Fibroblast of skin of left quadriceps (primary cell): ENCODE measurements around the gene SLC10A4.
"Not testable (repeated sequence)": the region's sequence is repeated elsewhere in the genome, so short reads cannot be mapped to it uniquely, and the experiment has no call there.

Experiments
- DNase-seq, 2 experiments: peaks; one replicate each; pipeline ENCODE4 v3.0.0-alpha.2; 2013; ENCODE audit warnings: low read depth in 2 of 2

Gene SLC10A4, protein sequence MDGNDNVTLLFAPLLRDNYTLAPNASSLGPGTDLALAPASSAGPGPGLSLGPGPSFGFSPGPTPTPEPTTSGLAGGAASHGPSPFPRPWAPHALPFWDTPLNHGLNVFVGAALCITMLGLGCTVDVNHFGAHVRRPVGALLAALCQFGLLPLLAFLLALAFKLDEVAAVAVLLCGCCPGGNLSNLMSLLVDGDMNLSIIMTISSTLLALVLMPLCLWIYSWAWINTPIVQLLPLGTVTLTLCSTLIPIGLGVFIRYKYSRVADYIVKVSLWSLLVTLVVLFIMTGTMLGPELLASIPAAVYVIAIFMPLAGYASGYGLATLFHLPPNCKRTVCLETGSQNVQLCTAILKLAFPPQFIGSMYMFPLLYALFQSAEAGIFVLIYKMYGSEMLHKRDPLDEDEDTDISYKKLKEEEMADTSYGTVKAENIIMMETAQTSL

DNA sequence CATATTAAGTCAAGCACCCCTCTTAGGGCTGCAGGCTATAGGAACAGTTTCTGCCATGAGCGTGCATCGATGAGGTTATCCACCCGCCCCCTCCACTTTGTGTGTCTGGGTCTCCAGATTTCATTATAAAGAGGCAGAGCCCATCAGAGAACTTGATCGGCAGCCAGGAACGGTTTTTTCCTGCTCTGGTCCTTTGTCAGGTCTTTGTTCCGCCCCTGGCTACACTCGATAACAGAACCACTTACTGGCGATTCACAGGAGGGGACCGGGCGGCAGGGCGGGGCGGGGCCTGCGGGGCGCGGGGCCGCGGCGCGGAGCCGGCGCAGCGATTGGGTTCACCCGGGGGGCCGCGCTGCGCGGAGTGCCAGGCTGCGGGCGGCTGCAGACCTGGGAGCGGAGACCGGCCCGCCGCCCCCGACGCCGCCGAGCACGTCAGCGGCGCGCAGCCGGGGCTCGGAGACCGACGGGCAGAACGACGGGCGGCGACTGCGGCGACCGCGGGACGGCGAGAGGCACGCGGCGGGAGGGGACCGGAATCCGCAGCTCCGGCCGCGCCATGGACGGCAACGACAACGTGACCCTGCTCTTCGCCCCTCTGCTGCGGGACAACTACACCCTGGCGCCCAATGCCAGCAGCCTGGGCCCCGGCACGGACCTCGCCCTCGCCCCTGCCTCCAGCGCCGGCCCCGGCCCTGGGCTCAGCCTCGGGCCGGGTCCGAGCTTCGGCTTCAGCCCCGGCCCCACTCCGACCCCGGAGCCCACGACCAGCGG is at the start of gene SLC10A4:
Gene SLC10A4 (plus strand): TSS at position 338 of the 771 bp plus-strand sequence. CDS start 219 bp downstream, at position 557.
- DNase-seq: no peak

DNA sequence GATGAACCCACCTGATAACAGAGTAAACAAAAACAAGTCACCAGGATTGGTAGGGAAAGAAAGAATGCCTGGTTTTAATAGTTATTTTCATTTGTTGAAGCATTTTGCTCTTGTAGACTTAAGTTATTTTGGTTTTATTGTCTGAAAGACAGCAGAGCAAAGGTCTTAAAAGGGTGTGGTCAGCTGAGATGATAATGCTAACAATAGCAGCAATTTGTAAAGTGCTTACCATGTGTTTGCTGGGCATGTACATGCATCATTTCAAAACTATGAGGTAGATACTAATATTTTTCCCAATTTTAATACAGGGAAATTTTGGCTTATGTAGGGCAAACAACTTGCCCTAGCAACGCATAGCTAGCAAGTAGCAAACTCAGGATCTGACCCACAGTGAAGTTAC is 46.8 kb upstream of the SLC10A4 start:
- DNase-seq: no peak

DNA sequence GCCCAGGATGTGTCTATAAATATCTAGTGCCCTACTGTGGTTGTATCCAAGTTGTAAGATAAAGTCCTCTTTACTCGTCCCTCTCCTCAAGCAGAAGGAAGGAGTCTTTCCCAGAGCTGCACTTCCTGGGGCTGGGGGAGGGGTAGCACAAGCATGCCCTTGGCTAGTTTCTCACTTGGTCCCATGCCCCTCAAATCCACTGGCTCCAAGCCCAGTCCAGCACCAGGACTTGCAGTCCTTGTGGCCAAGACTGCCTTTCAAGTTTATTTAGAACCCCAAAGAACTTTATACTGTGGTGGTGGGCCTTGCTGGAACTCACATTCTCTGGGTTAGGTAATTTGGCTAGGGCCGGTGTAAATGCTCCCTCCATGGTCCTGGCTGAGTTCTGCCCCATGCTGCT is 43.2 kb upstream of the SLC10A4 start:
- DNase-seq: no peak

DNA sequence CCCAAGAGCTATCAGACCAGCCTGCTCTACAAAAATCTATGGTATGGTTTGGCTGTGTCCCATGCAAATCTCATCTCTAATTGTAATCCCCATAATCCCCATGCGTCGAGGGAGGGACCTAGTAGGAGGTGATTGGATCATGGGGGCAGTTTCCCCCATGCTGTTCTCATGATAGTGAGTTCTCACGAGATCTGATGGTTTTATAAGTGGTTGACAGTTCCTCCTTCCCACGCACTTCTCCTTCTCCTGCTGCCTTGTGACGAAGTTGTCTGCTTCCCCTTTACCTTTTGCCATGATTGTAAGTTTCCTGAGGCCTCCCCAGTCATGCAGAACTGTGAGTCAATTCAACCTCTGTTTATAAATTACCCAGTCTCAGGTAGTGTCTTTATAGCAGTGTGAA is 42.2 kb upstream of the SLC10A4 start:
- not testable (repeated sequence) for DNase-seq

DNA sequence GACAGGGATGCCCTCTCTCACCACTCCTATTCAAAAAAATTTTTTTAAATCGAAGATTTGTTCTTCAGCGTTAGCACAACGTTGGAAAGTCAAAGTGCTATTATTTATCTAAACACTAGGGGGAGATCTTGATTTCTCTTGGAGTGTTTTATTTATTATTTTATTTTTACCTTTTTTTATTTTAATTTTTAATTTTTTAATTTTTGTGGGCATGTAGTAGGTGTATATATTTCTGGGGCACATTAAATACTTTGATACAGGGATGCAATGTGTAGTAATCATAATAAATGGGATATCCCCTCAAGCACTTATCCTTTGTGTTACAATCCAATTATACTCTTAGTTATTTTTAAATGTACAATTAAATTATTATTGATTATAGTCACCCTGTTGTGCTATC is 37.4 kb upstream of the SLC10A4 start:
- DNase-seq: no peak

DNA sequence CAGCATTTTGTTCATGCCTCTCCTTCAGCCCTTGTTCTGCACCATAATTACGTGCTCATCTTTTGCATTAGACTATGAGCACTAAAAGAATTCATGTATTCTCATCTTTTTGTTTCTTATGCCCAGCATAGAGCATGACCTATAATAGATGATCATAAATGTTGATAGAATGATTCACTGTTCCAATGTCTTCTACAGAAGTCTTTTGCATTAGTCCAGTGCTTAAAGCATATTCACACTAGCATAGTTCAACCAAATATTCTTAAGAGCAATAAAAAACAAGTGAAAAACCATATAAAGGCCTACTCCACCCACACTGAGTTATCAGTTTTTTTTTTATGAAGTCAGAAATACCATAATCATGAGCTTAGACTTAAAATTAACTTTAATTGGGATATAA is 36.5 kb upstream of the SLC10A4 start:
- DNase-seq: no peak

- no peak for DNase-seq
Observed at GRCh38 chr4:48449151-48449550, 34.0 kb upstream of the SLC10A4 start.

DNA sequence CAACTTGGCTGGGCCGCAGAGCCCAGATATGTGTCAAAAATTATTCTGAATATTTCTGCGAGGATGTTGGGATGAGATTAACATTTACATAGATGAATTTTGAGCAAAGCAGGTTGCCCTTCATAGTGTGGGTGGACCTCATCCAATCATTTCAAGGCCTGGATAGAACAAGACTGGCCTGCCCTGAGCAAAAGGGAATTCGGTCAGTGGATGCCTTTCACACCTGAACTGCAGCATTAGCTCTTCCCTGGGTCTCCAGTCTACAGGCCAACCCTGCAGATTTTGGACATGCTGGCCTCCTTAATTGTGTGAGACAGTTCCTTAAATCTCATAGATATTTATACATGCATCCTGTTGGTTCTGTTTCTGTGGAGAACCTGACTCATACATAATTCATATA is 32.4 kb upstream of the SLC10A4 start:
- no peak for DNase-seq

DNA sequence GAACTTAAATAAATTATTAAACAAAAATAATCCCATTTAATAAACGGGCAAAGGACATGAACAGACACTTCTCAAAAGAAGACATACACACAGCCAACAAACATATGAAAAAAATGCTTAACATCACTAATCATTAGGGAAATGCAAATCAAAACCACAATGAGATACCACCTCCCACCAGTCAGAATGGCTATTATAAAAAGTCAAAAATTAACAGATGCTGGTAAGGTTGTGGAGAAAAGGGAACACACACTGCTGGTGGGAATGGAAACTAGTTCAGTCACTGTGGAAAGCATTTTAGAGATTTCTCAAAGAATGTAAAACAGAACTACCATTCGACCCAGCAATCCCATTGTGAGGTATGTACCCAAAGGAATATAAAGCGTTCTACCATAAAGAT is 31.5 kb upstream of the SLC10A4 start:
- not testable (repeated sequence) for DNase-seq

GRCh38 chr4:48454591-48454990 is 28.6 kb upstream of the SLC10A4 start:
- DNase-seq: no peak

DNA sequence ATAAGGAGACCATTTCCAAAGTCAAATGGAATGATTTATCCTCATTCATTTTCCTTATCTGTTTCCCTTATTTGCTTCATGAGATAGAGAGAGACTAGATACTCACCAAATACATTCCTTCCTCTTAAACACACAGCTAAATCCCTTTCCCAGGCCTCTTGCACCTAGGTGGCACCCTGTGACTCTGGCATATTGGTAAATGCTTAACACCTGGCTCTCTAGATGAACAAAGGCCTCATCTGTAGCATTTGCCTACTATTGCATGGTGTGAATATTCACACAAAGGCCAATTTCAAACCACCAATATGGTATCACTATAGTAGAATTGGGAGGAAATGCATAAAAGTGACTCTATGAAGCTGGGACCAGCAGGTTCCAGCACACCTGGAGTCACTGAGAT is 22.1 kb upstream of the SLC10A4 start:
- no peak for DNase-seq

DNA sequence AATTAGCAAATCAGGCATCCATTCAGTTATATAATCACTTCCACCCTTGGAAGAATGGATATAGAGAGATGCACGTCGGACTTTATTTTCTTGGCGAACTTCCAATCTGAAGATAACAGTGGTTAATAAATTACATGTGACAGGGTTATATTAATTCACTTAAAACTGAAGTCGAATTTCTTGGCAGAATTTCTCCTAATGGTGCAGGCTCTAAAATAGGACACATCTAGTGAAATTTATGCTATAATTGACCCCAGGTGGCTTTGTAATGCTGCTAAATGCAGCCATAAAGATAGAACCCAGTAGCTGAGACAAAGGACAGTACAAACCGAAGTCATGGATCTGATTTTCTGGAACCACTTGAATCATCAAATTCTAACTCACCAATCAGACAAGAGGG is 20.8 kb upstream of the SLC10A4 start:
- peak; percentile 48 to 52 for DNase-seq

DNA sequence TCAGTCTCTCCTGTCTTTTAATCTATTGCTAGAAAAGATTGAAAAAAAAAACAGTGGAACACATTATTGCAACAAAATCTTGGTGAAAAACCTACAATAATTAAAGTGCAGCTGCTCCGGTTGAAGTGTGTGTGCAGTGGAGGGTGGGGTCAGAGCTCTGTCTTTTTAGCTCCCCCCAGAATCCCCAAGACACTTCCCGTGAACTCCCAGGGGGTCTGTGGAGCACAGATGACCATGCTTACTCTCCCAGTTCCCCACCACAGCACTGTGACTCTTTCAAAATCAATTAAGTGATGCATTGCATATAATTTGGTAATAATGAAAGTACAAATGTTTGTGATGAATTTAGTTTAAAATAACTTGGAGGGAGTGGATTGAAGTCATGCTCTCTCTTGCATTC is 15.7 kb upstream of the SLC10A4 start:
- DNase-seq: no peak

GRCh38 chr4:48467891-48468290 is 15.3 kb upstream of the SLC10A4 start:
- DNase-seq: no peak

DNA sequence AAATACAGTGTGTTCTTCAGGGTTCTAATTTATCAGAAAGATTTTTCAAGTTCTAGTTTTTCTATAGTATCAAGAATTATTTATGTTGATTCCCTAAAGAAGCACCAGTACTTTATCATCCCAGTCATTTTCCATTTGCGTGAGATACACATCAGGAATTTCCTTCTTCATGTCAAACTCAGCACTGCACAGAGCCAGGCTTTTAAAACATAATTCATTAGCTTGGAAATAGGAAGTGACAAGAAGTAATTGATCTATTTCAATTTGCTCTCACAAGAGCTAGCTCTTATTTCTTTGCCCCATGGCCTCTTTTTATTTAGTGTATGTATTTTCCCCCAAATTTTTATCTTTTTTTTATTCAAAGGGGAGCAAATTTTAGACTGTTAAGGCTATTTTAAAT is 13.0 kb upstream of the SLC10A4 start:
- no peak for DNase-seq

GRCh38 chr4:48470570-48470969 is 12.6 kb upstream of the SLC10A4 start:
- DNase-seq: no peak

GRCh38 chr4:48472794-48473193 is 10.3 kb upstream of the SLC10A4 start:
- DNase-seq: no peak

DNA sequence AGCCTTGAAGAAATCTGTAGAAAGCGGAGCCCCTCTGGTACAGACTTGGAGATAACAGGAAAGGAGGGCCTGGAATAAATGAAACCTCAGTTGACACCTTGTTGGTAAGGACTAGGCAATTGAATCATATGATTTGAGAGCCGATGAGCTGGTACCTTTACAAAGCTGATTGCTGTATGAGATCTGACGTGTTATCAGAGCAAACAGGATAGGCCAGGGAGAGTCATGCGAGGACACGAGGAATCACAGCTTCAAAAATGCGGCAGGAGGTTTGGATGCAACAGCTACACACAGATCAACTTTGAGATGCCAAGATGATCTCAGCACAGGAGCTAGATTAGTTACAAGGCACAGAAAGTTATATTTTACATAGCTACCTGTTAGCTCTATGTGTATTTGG is 7.4 kb upstream of the SLC10A4 start:
- no peak for DNase-seq

- no peak for DNase-seq
Observed at GRCh38 chr4:48478273-48478672, 4.9 kb upstream of the SLC10A4 start.

DNA sequence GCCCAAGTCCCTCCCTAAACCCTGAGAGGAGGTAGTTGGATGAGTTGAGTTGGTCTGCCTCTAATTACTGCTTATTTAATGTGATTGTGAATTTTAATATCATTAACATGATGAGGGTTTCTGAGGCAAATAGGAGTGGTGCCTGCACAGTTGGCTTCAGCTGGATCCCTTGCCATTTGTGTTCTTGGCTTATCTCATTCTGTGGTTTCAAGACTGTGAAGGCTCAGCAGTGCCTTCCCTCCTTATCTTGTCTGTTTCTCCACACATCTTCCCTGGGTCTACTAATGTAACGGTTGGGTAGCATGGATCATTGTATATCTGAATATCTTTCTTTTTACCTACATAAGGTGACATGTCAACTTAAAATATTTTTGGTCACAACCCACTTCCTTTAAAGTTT is 1.6 kb upstream of the SLC10A4 start:
- DNase-seq: no peak

GRCh38 chr4:48483777-48484493 is 792 bp downstream of the SLC10A4 start:
- DNase-seq: no peak

DNA sequence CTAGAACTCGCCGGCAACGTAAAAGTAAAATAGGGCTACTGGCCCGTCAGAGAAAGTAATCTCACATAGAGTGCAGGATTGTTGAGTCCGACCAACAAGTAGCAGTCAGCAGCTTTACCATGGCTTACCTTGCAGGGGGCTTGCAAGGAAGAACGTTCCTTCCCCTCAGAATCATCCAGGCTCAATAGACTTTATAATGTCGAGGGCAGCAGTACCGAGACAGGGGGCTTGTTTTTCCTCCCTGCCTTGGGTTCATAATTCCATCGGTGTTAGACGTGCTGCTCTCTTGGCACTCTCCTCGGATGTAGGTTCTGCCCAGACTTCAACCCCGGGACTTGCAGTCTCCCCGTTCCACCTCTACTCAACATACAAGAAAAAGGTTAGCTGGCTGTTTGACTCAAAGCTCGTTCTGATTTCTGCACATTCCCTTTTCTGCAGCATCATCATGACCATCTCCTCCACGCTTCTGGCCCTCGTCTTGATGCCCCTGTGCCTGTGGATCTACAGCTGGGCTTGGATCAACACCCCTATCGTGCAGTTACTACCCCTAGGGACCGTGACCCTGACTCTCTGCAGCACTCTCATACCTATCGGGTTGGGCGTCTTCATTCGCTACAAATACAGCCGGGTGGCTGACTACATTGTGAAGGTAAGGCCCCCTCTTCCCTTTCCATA is 1.5 kb downstream of the SLC10A4 start:
- no peak for DNase-seq
